Uterus (tissue), 4 donors: Measurements from ENCODE around the gene NEK6. TPM values are rescaled to one million over a fixed set of nuclear protein-coding genes. Genes with fewer than 3 reads are reported as not detected.

Experiments used
- DNase-seq, 2 donors: peaks; one replicate each; pipeline ENCODE4 v3.0.0-alpha.2; 2019 to 2020
- H3K27ac ChIP-seq, 2 donors: fragments of 200-600 bp; sonication (generic); 1 replicate in 1 of 2; 2 replicates in 1 of 2; pipeline ENCODE4 v1.5.1; 2016 to 2018
- H3K27me3 ChIP-seq, 2 donors: fragments of 200-600 bp; sonication (generic); one replicate each; pipeline ENCODE4 v1.5.1; 2018 to 2019; ENCODE audit warnings: control low read depth in 1 of 2
- H3K36me3 ChIP-seq, 2 donors: fragments of 200-600 bp; sonication (generic); one replicate each; pipeline ENCODE4 v1.5.1; 2019; ENCODE audit warnings: control low read depth in 1 of 2
- H3K4me1 ChIP-seq, 2 donors: fragments of 200-600 bp; sonication (generic); one replicate each; pipeline ENCODE4 v1.5.1; 2018 to 2019; ENCODE audit warnings: control low read depth in 1 of 2
- H3K4me3 ChIP-seq, 2 donors: fragments of 200-600 bp; sonication (generic); 1 replicate in 1 of 2; 2 replicates in 1 of 2; pipeline ENCODE4 v1.5.1; 2018 to 2019; ENCODE audit warnings: mild to moderate bottlenecking in 1 of 2
- H3K9me3 ChIP-seq, 2 donors: fragments of 200-600 bp; sonication (generic); one replicate each; pipeline ENCODE4 v1.5.1; 2019; ENCODE audit warnings: control low read depth in 1 of 2
- POLR2A ChIP-seq, 2 donors: fragments of 450-650 bp; IDR thresholded peaks; one replicate each; pipeline ENCODE4 v1.6.1; 2016; ENCODE audit warnings: antibody characterized with exemption in 2 of 2, mild to moderate bottlenecking in 1 of 2, moderate library complexity in 1 of 2
- intact Hi-C: fragments of 100-400 bp; cut with DNase I; formaldehyde crosslinking; loops from one replicate; pipeline ENCODE4 v1.15.1; 2023; ENCODE audit warnings: low total_unique reads
- total RNA-seq, 4 donors: library from RNA; depleted of rRNA in 3 of 4; stranded (reverse); fragments of >200 nt in 3 of 4; gene quantifications; one replicate each; pipeline versions ENCODE4 v1.1.0 to v1.2.4, GENCODE V29; 2014 to 2023
- TF ChIP-seq, protein P1 (sequence below), 4 experiments: fragments of 200-600 bp in 2 of 4; fragments of 450-650 bp in 2 of 4; sonication (generic) in 2 of 4; IDR thresholded peaks; one replicate each; pipeline ENCODE4 v1.5.1; 2016 to 2019; ENCODE audit warnings: antibody characterized with exemption in 4 of 4, mild to moderate bottlenecking in 2 of 4, moderate library complexity in 1 of 4
- donor health status: DM: yes; HTN: yes; CAD: no.

The NEK6 gene
- total RNA-seq, 4 donors from 2014 or later: 6.1 to 38.5 (median 34.7) TPM

DNA sequence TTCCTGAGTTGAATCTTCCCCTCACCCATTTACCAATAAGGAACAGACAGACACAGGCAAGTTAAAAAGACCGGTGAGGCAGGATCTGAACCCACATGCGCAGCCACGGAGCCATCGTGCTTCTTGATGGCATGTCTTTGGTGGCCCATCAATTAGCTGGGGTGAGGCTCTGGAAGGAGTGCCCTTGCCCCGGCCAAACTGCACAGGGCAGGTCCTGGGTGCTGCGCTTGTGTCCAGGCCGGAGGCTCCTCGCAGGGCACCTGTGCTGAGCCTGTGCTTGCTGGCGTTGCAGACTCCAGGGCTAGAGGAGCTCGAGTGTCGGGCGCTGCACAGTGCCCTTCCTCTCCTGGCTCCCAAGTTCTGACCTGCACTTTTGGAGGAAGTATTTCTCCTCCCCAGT is 91.1 kb downstream of the NEK6 start:
- TF ChIP-seq, protein P1, sequence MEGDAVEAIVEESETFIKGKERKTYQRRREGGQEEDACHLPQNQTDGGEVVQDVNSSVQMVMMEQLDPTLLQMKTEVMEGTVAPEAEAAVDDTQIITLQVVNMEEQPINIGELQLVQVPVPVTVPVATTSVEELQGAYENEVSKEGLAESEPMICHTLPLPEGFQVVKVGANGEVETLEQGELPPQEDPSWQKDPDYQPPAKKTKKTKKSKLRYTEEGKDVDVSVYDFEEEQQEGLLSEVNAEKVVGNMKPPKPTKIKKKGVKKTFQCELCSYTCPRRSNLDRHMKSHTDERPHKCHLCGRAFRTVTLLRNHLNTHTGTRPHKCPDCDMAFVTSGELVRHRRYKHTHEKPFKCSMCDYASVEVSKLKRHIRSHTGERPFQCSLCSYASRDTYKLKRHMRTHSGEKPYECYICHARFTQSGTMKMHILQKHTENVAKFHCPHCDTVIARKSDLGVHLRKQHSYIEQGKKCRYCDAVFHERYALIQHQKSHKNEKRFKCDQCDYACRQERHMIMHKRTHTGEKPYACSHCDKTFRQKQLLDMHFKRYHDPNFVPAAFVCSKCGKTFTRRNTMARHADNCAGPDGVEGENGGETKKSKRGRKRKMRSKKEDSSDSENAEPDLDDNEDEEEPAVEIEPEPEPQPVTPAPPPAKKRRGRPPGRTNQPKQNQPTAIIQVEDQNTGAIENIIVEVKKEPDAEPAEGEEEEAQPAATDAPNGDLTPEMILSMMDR (IDR thresholded peaks at IDR 0.05): no peak
- TF ChIP-seq POLR2A (IDR thresholded peaks at IDR 0.05): no peak
- Histone ChIP-seq H3K27me3 (no peaks in the 10 kb centered on the region), H3K4me3 (no peak overlapping the region), H3K36me3 (no peaks in the 10 kb centered on the region), H3K9me3 (no peaks in the 10 kb centered on the region), H3K27ac (no peak overlapping the region), H3K4me1 (no peaks in the 10 kb centered on the region)
- intact Hi-C loops: no loop called here
- no peak for DNase-seq

DNA sequence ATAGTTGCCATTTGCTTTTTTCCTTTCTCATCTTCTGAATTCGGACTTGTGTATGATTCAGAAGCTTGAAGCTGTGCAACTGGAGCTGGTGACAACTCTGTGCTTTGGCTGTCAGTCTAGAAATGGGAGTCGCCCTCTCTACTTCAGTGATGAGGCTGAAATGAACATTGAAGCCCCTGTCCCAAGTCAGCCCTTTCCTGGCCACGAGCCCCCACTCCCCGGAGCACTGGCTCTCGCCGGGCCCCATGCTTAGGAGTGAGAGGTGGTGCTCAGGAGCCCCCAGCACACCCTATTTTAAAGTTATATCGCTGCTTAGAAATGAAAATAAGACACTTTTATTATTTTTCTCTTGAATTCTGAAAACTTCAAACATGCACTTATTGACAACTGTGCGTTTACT is 91.5 kb downstream of the NEK6 start:
- intact Hi-C loops: no loop called here
- Histone ChIP-seq H3K36me3 (no peaks in the 10 kb centered on the region), H3K27ac (no peak overlapping the region), H3K4me3 (no peak overlapping the region), H3K27me3 (no peaks in the 10 kb centered on the region), H3K9me3 (no peaks in the 10 kb centered on the region), H3K4me1 (no peaks in the 10 kb centered on the region)
- no peak for DNase-seq
- TF ChIP-seq, protein P1 (IDR thresholded peaks at IDR 0.05): no peak
- no peak for TF ChIP-seq POLR2A (IDR thresholded peaks at IDR 0.05)

DNA sequence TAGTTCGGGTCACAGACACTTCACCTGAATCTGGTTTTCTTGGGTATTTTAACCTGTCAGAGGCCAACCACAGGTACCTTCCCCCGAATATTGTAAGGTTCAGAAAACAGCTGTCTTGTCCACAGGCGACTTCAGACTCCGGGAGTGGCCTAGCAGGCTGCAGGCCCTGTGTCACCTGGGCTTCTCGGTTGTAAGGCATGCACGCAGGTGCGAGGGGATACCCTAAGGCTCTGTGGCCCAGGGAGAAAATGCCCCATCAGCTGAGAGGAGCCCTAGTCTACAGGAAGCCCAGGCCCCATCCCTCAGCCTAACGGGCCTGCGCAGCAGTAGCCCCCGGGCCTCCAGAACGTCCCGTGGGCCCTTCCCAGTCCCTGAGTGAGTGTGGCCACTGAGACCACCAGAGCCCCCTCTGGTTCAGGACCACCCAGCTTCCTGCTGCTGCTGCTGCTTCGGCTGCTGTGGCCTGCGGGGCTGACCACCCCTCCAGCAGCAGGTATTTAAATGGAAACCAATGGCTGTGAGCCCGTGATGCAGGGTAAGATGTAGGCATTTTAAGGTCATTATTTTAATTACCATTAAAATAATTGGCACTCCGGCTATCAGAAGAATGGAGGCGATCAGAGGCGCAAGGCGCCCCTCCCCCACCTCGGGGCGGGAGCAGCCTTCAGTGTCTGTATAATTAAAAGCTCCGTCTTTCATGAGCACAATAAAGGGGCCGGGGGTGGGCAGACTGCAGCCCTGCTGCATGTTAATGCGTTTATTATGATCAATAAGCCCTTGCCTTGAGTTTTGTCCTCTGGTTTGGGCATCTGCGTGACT is 92.1 kb downstream of the NEK6 start:
- Histone ChIP-seq H3K9me3 (no peaks in the 10 kb centered on the region), H3K4me1 (no peaks in the 10 kb centered on the region), H3K36me3 (no peaks in the 10 kb centered on the region), H3K27me3 (no peaks in the 10 kb centered on the region), H3K4me3 (no peak overlapping the region), H3K27ac (no peak overlapping the region)
- no peak for DNase-seq
- intact Hi-C loops: no loop called here
- TF ChIP-seq, protein P1 (IDR thresholded peaks at IDR 0.05): no peak
- TF ChIP-seq POLR2A (IDR thresholded peaks at IDR 0.05): no peak

DNA sequence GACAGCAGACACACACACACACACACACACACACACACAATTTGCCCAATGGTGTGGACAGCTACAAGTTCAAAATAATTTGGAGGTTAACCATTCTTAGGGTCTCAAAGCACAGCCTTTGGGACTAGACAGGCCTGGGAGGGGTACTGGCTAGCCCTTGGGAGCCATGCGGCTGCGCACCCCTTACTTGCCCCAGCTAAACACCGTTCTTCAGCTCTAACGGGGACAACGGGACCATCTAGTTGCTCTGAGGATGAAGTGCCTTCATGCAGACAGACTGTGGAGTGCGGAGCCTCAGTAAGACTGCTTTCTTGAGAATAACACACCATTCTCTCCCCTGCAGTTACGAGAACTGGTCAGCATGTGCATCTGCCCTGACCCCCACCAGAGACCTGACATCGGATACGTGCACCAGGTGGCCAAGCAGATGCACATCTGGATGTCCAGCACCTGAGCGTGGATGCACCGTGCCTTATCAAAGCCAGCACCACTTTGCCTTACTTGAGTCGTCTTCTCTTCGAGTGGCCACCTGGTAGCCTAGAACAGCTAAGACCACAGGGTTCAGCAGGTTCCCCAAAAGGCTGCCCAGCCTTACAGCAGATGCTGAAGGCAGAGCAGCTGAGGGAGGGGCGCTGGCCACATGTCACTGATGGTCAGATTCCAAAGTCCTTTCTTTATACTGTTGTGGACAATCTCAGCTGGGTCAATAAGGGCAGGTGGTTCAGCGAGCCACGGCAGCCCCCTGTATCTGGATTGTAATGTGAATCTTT is 92.9 kb downstream of the NEK6 start:
- no peak for DNase-seq
- no peaks in the 10 kb centered on the region for H3K27me3 ChIP-seq
- intact Hi-C loops: no loop called here
- H3K4me3 ChIP-seq: no peak overlapping the region
- no peak overlapping the region for H3K27ac ChIP-seq
- no peaks in the 10 kb centered on the region for H3K4me1 ChIP-seq
- H3K36me3 ChIP-seq: no peaks in the 10 kb centered on the region
- TF ChIP-seq, protein P1 (IDR thresholded peaks at IDR 0.05): no peak
- TF ChIP-seq POLR2A (IDR thresholded peaks at IDR 0.05): no peak
- H3K9me3 ChIP-seq: no peaks in the 10 kb centered on the region
